ENCODE results near the gene DIS3L.
"Not testable (repeated sequence)": the region's sequence is repeated elsewhere in the genome, so short reads cannot be mapped to it uniquely, and the experiment has no call there.

DIS3L gene

DNA sequence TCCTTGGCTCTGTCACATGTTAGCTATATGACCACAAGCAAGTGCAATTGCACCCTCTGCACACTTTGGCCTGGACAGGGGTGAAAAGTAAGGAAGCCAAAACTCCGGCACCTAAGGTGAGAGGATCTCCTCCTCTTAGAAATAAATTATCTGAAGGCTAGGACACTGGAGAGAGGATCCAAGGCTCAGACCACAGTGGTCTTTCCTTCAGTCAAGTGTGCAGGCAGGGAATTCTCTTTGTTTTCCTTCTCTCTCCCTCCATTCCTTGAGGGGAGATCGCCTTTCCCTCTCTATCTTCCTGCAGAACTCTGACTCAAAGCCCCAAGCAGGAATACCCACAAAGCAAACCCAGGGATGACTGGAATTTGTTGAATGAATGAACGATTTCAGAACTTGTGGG, 36.7 kb upstream of the DIS3L start:
- H2BK5ac ChIP-seq (ENCODE audit: low read length): no peak overlapping the region
- H3K9ac ChIP-seq (ENCODE audit: low read depth, low read length, poor library complexity): no peak overlapping the region
- H3K27me3 ChIP-seq (ENCODE audit: control insufficient read depth in 3 of 3, insufficient read depth in 3 of 3, low read depth in 1 of 3, low read length in 3 of 3): peaks cover 22 to 79% (median 50%) of the 10 kb centered on the region in 3 experiments
- no peaks in the 10 kb centered on the region for H3K9me3 ChIP-seq (replicated peaks in 1 of 2; ENCODE audit: control insufficient read depth in 2 of 2, insufficient read depth in 1 of 2, low read depth in 1 of 2, low read length in 2 of 2)
- no peak overlapping the region for H3K4me3 ChIP-seq (ENCODE audit: low read length in 2 of 2)
- H3K23ac ChIP-seq (ENCODE audit: low read depth, low read length, poor library complexity): no peak overlapping the region
- no peak overlapping the region for H3K14ac ChIP-seq (ENCODE audit: low read length)
- no peak overlapping the region for H3K4me2 ChIP-seq (ENCODE audit: insufficient read depth, low read length, poor library complexity, severe bottlenecking)
- H3K79me1 ChIP-seq (ENCODE audit: low read depth, low read length): no peaks in the 10 kb centered on the region
- H2BK15ac ChIP-seq (ENCODE audit: low read length): no peak overlapping the region
- no peak overlapping the region for H3K27ac ChIP-seq (replicated peaks; ENCODE audit: low read length)
- no peaks in the 10 kb centered on the region for H3K36me3 ChIP-seq (replicated peaks in 1 of 2; ENCODE audit: control insufficient read depth in 2 of 2, insufficient read depth in 2 of 2, low read length in 2 of 2)
- DNase-seq (ENCODE audit: low spot score): no peak
- no peak overlapping the region for H2AK5ac ChIP-seq (ENCODE audit: low read depth, low read length)
- WGBS, 2 donors (ENCODE audit: extremely low coverage in 2 of 2, insufficient read length in 2 of 2, insufficient replicate concordance in 1 of 2): no CpG with 5 or more reads among the region's 3 CpGs
- no peak overlapping the region for H3K4ac ChIP-seq (ENCODE audit: low read length)
- H3K4me1 ChIP-seq (ENCODE audit: control insufficient read depth in 2 of 2, insufficient read depth in 1 of 2, low read depth in 1 of 2, low read length in 2 of 2): peaks cover 6 to 13% of the 10 kb centered on the region in 2 donors
- H3K18ac ChIP-seq (ENCODE audit: low read length): no peak overlapping the region
- H2BK120ac ChIP-seq (ENCODE audit: low read depth, low read length): no peak overlapping the region
- no peak overlapping the region for H2AFZ ChIP-seq (ENCODE audit: low read length)
- H2BK12ac ChIP-seq (ENCODE audit: low read length): no peak overlapping the region
- no peak overlapping the region for H4K8ac ChIP-seq (ENCODE audit: low read depth, low read length)
- no peak overlapping the region for H4K91ac ChIP-seq (ENCODE audit: low read depth, low read length, poor library complexity)

- H3K14ac ChIP-seq (ENCODE audit: low read length): no peak overlapping the region
- no peak overlapping the region for H4K8ac ChIP-seq (ENCODE audit: low read depth, low read length)
- DNase-seq (ENCODE audit: low spot score): no peak
- no peaks in the 10 kb centered on the region for H3K79me1 ChIP-seq (ENCODE audit: low read depth, low read length)
- H3K9me3 ChIP-seq (replicated peaks in 1 of 2; ENCODE audit: control insufficient read depth in 2 of 2, insufficient read depth in 1 of 2, low read depth in 1 of 2, low read length in 2 of 2): no peaks in the 10 kb centered on the region
- no peak overlapping the region for H3K27ac ChIP-seq (replicated peaks; ENCODE audit: low read length)
- no peak overlapping the region for H2BK15ac ChIP-seq (ENCODE audit: low read length)
- no peak overlapping the region for H3K23ac ChIP-seq (ENCODE audit: low read depth, low read length, poor library complexity)
- WGBS, 2 donors (ENCODE audit: extremely low coverage in 2 of 2, insufficient read length in 2 of 2, insufficient replicate concordance in 1 of 2): no CpG with 5 or more reads among the region's 3 CpGs
- H2BK12ac ChIP-seq (ENCODE audit: low read length): no peak overlapping the region
- H2BK120ac ChIP-seq (ENCODE audit: low read depth, low read length): no peak overlapping the region
- no peaks in the 10 kb centered on the region for H3K36me3 ChIP-seq (replicated peaks in 1 of 2; ENCODE audit: control insufficient read depth in 2 of 2, insufficient read depth in 2 of 2, low read length in 2 of 2)
- H2BK5ac ChIP-seq (ENCODE audit: low read length): no peak overlapping the region
- H4K91ac ChIP-seq (ENCODE audit: low read depth, low read length, poor library complexity): no peak overlapping the region
- no peak overlapping the region for H3K4ac ChIP-seq (ENCODE audit: low read length)
- H3K9ac ChIP-seq (ENCODE audit: low read depth, low read length, poor library complexity): no peak overlapping the region
- H2AK5ac ChIP-seq (ENCODE audit: low read depth, low read length): no peak overlapping the region
- H3K4me2 ChIP-seq (ENCODE audit: insufficient read depth, low read length, poor library complexity, severe bottlenecking): no peak overlapping the region
- H3K18ac ChIP-seq (ENCODE audit: low read length): no peak overlapping the region
- no peak overlapping the region for H2AFZ ChIP-seq (ENCODE audit: low read length)
- H3K4me1 ChIP-seq (ENCODE audit: control insufficient read depth in 2 of 2, insufficient read depth in 1 of 2, low read depth in 1 of 2, low read length in 2 of 2): no peaks in the 10 kb centered on the region
- H3K4me3 ChIP-seq (ENCODE audit: low read length in 2 of 2): no peak overlapping the region
- H3K27me3 ChIP-seq (ENCODE audit: control insufficient read depth in 3 of 3, insufficient read depth in 3 of 3, low read depth in 1 of 3, low read length in 3 of 3): peaks cover 2 to 40% (median 9%) of the 10 kb centered on the region in 3 experiments
Observed at GRCh38 chr15:66261056-66261455, 32.3 kb upstream of the DIS3L start.

DNA sequence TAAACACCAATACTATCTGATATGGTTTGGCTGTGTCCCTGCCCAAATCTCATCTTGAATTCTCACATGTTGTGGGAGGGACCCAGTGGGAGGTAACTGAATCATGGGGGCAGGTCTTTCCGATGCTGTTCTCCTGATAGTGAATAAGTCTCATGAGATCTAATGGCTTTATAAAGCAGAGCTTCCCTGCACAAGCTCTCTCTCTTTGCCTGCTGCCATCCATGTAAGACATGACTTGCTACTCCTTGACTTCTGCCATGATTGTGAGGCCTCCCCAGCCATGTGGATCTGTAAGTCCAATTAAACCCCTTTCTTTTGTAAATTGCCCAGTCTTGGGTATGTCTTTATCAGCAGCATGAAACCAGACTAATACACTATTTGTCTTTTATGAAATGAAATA, 30.5 kb upstream of the DIS3L start:
- H2BK15ac ChIP-seq (ENCODE audit: low read length); H3K18ac ChIP-seq (ENCODE audit: low read length); H3K9ac ChIP-seq (ENCODE audit: low read depth, low read length, poor library complexity); H3K4me1 ChIP-seq (ENCODE audit: control insufficient read depth in 2 of 2, insufficient read depth in 1 of 2, low read depth in 1 of 2, low read length in 2 of 2); H2BK12ac ChIP-seq (ENCODE audit: low read length); H2BK5ac ChIP-seq (ENCODE audit: low read length); H4K91ac ChIP-seq (ENCODE audit: low read depth, low read length, poor library complexity); H3K27ac ChIP-seq (replicated peaks; ENCODE audit: low read length); H2AFZ ChIP-seq (ENCODE audit: low read length); H4K8ac ChIP-seq (ENCODE audit: low read depth, low read length); H3K9me3 ChIP-seq (replicated peaks in 1 of 2; ENCODE audit: control insufficient read depth in 2 of 2, insufficient read depth in 1 of 2, low read depth in 1 of 2, low read length in 2 of 2); H3K23ac ChIP-seq (ENCODE audit: low read depth, low read length, poor library complexity); H3K14ac ChIP-seq (ENCODE audit: low read length); H3K4ac ChIP-seq (ENCODE audit: low read length); H3K36me3 ChIP-seq (replicated peaks in 1 of 2; ENCODE audit: control insufficient read depth in 2 of 2, insufficient read depth in 2 of 2, low read length in 2 of 2); H3K4me3 ChIP-seq (ENCODE audit: low read length in 2 of 2); H2AK5ac ChIP-seq (ENCODE audit: low read depth, low read length); H2BK120ac ChIP-seq (ENCODE audit: low read depth, low read length); DNase-seq (ENCODE audit: low spot score); H3K4me2 ChIP-seq (ENCODE audit: insufficient read depth, low read length, poor library complexity, severe bottlenecking); H3K79me1 ChIP-seq (ENCODE audit: low read depth, low read length): not testable (repeated sequence)
- H3K27me3 ChIP-seq (ENCODE audit: control insufficient read depth in 3 of 3, insufficient read depth in 3 of 3, low read depth in 1 of 3, low read length in 3 of 3): peaks cover 0 to 28% (median 0%) of the 10 kb centered on the region in 3 experiments
- WGBS, 2 donors (ENCODE audit: extremely low coverage in 2 of 2, insufficient read length in 2 of 2, insufficient replicate concordance in 1 of 2): no CpG with 5 or more reads among the region's 1 CpG

DNA sequence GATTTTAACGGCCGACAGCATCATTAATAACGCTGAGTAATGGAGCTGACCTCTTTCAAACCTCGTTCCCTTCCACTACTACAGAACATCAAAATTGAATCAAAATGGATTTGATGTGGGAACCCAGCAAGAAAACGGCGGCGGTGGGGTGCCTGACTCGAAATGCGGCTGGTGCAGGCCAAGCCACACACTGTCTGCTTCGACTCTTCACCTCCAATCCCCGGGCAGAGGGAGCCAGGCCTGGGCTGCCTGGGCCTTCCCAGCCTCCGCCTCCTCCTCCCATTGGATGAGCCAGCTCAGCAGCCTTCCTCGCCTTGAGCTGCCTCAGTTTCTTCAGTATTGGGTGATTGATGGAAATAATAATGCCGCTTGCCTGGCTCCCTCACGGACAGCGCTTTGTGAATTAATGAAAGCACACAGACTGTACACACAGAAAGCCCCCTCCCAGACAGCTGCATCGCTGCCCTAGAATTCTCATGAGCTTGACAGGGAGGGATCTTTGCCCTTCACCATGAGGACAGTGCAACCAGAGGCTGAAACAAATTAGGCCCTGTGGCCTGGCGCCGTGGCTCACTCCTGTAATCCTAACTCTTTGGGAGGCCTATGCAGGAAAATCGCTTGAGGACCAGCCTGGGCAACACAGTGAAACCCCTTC, 28.4 kb upstream of the DIS3L start:
- DNase-seq (ENCODE audit: low spot score): no peak
- no peaks in the 10 kb centered on the region for H3K9me3 ChIP-seq (replicated peaks in 1 of 2; ENCODE audit: control insufficient read depth in 2 of 2, insufficient read depth in 1 of 2, low read depth in 1 of 2, low read length in 2 of 2)
- no peak overlapping the region for H4K8ac ChIP-seq (ENCODE audit: low read depth, low read length)
- H3K79me1 ChIP-seq (ENCODE audit: low read depth, low read length): no peaks in the 10 kb centered on the region
- H3K4me1 ChIP-seq (ENCODE audit: control insufficient read depth in 2 of 2, insufficient read depth in 1 of 2, low read depth in 1 of 2, low read length in 2 of 2): peaks cover 3 to 13% of the 10 kb centered on the region in 2 donors
- H3K18ac ChIP-seq (ENCODE audit: low read length): no peak overlapping the region
- no peak overlapping the region for H3K4me2 ChIP-seq (ENCODE audit: insufficient read depth, low read length, poor library complexity, severe bottlenecking)
- H3K36me3 ChIP-seq (replicated peaks in 1 of 2; ENCODE audit: control insufficient read depth in 2 of 2, insufficient read depth in 2 of 2, low read length in 2 of 2): no peaks in the 10 kb centered on the region
- no peak overlapping the region for H2AFZ ChIP-seq (ENCODE audit: low read length)
- H3K4ac ChIP-seq (ENCODE audit: low read length): no peak overlapping the region
- H2BK5ac ChIP-seq (ENCODE audit: low read length): no peak overlapping the region
- no peak overlapping the region for H2BK120ac ChIP-seq (ENCODE audit: low read depth, low read length)
- no peak overlapping the region for H2BK15ac ChIP-seq (ENCODE audit: low read length)
- H4K91ac ChIP-seq (ENCODE audit: low read depth, low read length, poor library complexity): no peak overlapping the region
- no peak overlapping the region for H3K9ac ChIP-seq (ENCODE audit: low read depth, low read length, poor library complexity)
- H3K14ac ChIP-seq (ENCODE audit: low read length): no peak overlapping the region
- H2BK12ac ChIP-seq (ENCODE audit: low read length): no peak overlapping the region
- H3K27ac ChIP-seq (replicated peaks; ENCODE audit: low read length): no peak overlapping the region
- H3K27me3 ChIP-seq (ENCODE audit: control insufficient read depth in 3 of 3, insufficient read depth in 3 of 3, low read depth in 1 of 3, low read length in 3 of 3): peaks cover 0 to 16% (median 0%) of the 10 kb centered on the region in 3 experiments
- H3K4me3 ChIP-seq (ENCODE audit: low read length in 2 of 2): no peak overlapping the region
- WGBS, 2 donors (ENCODE audit: extremely low coverage in 2 of 2, insufficient read length in 2 of 2, insufficient replicate concordance in 1 of 2): no CpG with 5 or more reads among the region's 20 CpGs
- H3K23ac ChIP-seq (ENCODE audit: low read depth, low read length, poor library complexity): no peak overlapping the region
- no peak overlapping the region for H2AK5ac ChIP-seq (ENCODE audit: low read depth, low read length)

Measured in neuronal stem cell (in vitro differentiated cells).